ENCODE data around the gene NR2F1.

DNA sequence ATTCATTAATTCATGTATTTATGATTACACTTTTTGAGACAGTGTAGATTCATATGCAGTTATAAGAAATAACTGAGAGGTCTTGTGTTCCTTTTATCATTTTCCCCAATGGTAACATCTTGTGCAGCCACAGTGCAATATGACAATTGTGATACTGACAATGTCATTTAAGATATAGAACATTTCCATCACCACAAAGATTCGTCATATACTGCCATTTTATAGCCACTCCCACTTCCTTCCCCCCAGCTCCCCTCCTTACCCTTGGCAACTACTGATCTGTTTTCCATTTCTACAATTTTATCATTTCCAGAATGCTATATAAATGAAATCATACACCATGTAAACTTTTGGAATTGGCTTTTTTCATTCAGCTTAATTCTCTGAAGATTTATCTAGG lies 53.8 kb downstream of the NR2F1 start:
- TF ChIP-seq, protein P1, sequence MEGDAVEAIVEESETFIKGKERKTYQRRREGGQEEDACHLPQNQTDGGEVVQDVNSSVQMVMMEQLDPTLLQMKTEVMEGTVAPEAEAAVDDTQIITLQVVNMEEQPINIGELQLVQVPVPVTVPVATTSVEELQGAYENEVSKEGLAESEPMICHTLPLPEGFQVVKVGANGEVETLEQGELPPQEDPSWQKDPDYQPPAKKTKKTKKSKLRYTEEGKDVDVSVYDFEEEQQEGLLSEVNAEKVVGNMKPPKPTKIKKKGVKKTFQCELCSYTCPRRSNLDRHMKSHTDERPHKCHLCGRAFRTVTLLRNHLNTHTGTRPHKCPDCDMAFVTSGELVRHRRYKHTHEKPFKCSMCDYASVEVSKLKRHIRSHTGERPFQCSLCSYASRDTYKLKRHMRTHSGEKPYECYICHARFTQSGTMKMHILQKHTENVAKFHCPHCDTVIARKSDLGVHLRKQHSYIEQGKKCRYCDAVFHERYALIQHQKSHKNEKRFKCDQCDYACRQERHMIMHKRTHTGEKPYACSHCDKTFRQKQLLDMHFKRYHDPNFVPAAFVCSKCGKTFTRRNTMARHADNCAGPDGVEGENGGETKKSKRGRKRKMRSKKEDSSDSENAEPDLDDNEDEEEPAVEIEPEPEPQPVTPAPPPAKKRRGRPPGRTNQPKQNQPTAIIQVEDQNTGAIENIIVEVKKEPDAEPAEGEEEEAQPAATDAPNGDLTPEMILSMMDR (IDR thresholded peaks at IDR 0.05; ENCODE audit: low read depth, low read length): no peak
- no peak for TF ChIP-seq POLR2A (IDR thresholded peaks at IDR 0.05; ENCODE audit: extremely low read depth, insufficient read length)

Measured in NB4 (cell line).